ENCODE data around the gene NBEAL2.
"Not testable (repeated sequence)": the region's sequence is repeated elsewhere in the genome, so short reads cannot be mapped to it uniquely, and the experiment has no call there.

Gene NBEAL2

GRCh38 chr3:46960835-46961234 lies 18.6 kb upstream of the NBEAL2 start:
- no peak for DNase-seq (ENCODE audit: low read depth in 2 of 2, low spot score in 1 of 2)

GRCh38 chr3:46962427-46962826 lies 17.0 kb upstream of the NBEAL2 start:
- no peak for DNase-seq (ENCODE audit: low read depth in 2 of 2, low spot score in 1 of 2)

- DNase-seq (ENCODE audit: low read depth in 2 of 2, low spot score in 1 of 2): no peak
Measured at GRCh38 chr3:46962990-46963389, 16.5 kb upstream of the NBEAL2 start.

- not testable (repeated sequence) for DNase-seq (ENCODE audit: low read depth in 2 of 2, low spot score in 1 of 2)
Measured at GRCh38 chr3:46964038-46964590, 15.4 kb upstream of the NBEAL2 start.

GRCh38 chr3:46965151-46965550 lies 14.3 kb upstream of the NBEAL2 start:
- DNase-seq (ENCODE audit: low read depth in 2 of 2, low spot score in 1 of 2): no peak

GRCh38 chr3:46966811-46967210 lies 12.7 kb upstream of the NBEAL2 start:
- no peak for DNase-seq (ENCODE audit: low read depth in 2 of 2, low spot score in 1 of 2)

GRCh38 chr3:46968783-46969428 lies 10.6 kb upstream of the NBEAL2 start:
- no peak for DNase-seq (ENCODE audit: low read depth in 2 of 2, low spot score in 1 of 2)

GRCh38 chr3:46970391-46971091 lies 8.9 kb upstream of the NBEAL2 start:
- DNase-seq (ENCODE audit: low read depth in 2 of 2, low spot score in 1 of 2): no peak

GRCh38 chr3:46971151-46971550 lies 8.3 kb upstream of the NBEAL2 start:
- no peak for DNase-seq (ENCODE audit: low read depth in 2 of 2, low spot score in 1 of 2)

- DNase-seq (ENCODE audit: low read depth in 2 of 2, low spot score in 1 of 2): no peak
Measured at GRCh38 chr3:46971742-46972141, 7.7 kb upstream of the NBEAL2 start.

- no peak for DNase-seq (ENCODE audit: low read depth in 2 of 2, low spot score in 1 of 2)
Measured at GRCh38 chr3:46972396-46972795, 7.1 kb upstream of the NBEAL2 start.

- no peak for DNase-seq (ENCODE audit: low read depth in 2 of 2, low spot score in 1 of 2)
Measured at GRCh38 chr3:46974421-46975171, 4.9 kb upstream of the NBEAL2 start.

GRCh38 chr3:46976326-46977190 lies 2.9 kb upstream of the NBEAL2 start, which contains the start of gene CCDC12:
Gene CCDC12, minus strand, starts transcription at chr3:46976745. Its CDS starts 13 bp downstream, at chr3:46976732.
- DNase-seq (ENCODE audit: low read depth in 2 of 2, low spot score in 1 of 2): peak; percentile 85 to 86

- DNase-seq (ENCODE audit: low read depth in 2 of 2, low spot score in 1 of 2): no peak
Measured at GRCh38 chr3:46977811-46978195, 1.7 kb upstream of the NBEAL2 start.

- no peak for DNase-seq (ENCODE audit: low read depth in 2 of 2, low spot score in 1 of 2)
Measured at GRCh38 chr3:46978381-46978780, 1.1 kb upstream of the NBEAL2 start.

GRCh38 chr3:46979958-46980497 lies 562 bp downstream of the NBEAL2 start:
- no peak for DNase-seq (ENCODE audit: low read depth in 2 of 2, low spot score in 1 of 2)

- DNase-seq (ENCODE audit: low read depth in 2 of 2, low spot score in 1 of 2): no peak
Measured at GRCh38 chr3:46981932-46982471, 2.5 kb downstream of the NBEAL2 start.

GRCh38 chr3:46982546-46982945 lies 3.1 kb downstream of the NBEAL2 start:
- no peak for DNase-seq (ENCODE audit: low read depth in 2 of 2, low spot score in 1 of 2)

- no peak for DNase-seq (ENCODE audit: low read depth in 2 of 2, low spot score in 1 of 2)
Measured at GRCh38 chr3:46984591-46985459, 5.4 kb downstream of the NBEAL2 start.
